ENCODE results near the gene ERICH6B.

Gene ERICH6B

GRCh38 chr13:45522571-45522970 lies 93.0 kb downstream of the ERICH6B start:
- H3K9ac ChIP-seq (ENCODE audit: insufficient read length) = peak overlapping the region; percentile 66
- peak overlapping the region; percentile 32 for H3K4me3 ChIP-seq
- peak; percentile 86 for DNase-seq (ENCODE audit: low read depth, low spot score)
- peak overlapping the region; percentile 96 for H3K27ac ChIP-seq
- peaks cover 6% of the 10 kb centered on the region; the same call in 1 of the 2 replicates for H3K9me3 ChIP-seq (ENCODE audit: low read depth, low read length)
- H3K36me3 ChIP-seq (ENCODE audit: insufficient read depth, low read length) = peaks cover 48% of the 10 kb centered on the region
- TF ChIP-seq EZH2 (IDR thresholded peaks at IDR 0.05) (no peak), FOXP2 (optimal IDR thresholded peaks at IDR 0.05; ENCODE audit: control extremely low read depth, extremely low read length, insufficient read depth) (no peak), POLR2AphosphoS5 (IDR thresholded peaks at IDR 0.05; ENCODE audit: borderline replicate concordance, low read depth, low read length) (no peak; the same call in 1 of the 2 replicates)

GRCh38 chr13:45521297-45521696 lies 94.2 kb downstream of the ERICH6B start:
- TF ChIP-seq FOXP2 (optimal IDR thresholded peaks at IDR 0.05; ENCODE audit: control extremely low read depth, extremely low read length, insufficient read depth) = no peak
- no peak for TF ChIP-seq EZH2 (IDR thresholded peaks at IDR 0.05)
- TF ChIP-seq POLR2AphosphoS5 (IDR thresholded peaks at IDR 0.05; ENCODE audit: borderline replicate concordance, low read depth, low read length) = no peak
- peaks cover 6% of the 10 kb centered on the region; the same call in 1 of the 2 replicates for H3K9me3 ChIP-seq (ENCODE audit: low read depth, low read length)
- no peak overlapping the region for H3K9ac ChIP-seq (ENCODE audit: insufficient read length)
- no peak for DNase-seq (ENCODE audit: low read depth, low spot score)
- H3K4me3 ChIP-seq = no peak overlapping the region
- peak overlapping the region; percentile 96 for H3K27ac ChIP-seq
- peaks cover 53% of the 10 kb centered on the region for H3K36me3 ChIP-seq (ENCODE audit: insufficient read depth, low read length)

- H3K9ac ChIP-seq (ENCODE audit: insufficient read length) = no peak overlapping the region
- no peak for TF ChIP-seq FOXP2 (optimal IDR thresholded peaks at IDR 0.05; ENCODE audit: control extremely low read depth, extremely low read length, insufficient read depth)
- no peak for TF ChIP-seq POLR2AphosphoS5 (IDR thresholded peaks at IDR 0.05; ENCODE audit: borderline replicate concordance, low read depth, low read length)
- TF ChIP-seq EZH2 (IDR thresholded peaks at IDR 0.05) = no peak
- H3K36me3 ChIP-seq (ENCODE audit: insufficient read depth, low read length) = peaks cover 55% of the 10 kb centered on the region
- peaks cover 6% of the 10 kb centered on the region; the same call in 1 of the 2 replicates for H3K9me3 ChIP-seq (ENCODE audit: low read depth, low read length)
- H3K4me3 ChIP-seq = no peak overlapping the region; the same call in 1 of the 2 replicates
- DNase-seq (ENCODE audit: low read depth, low spot score) = no peak
- peak overlapping the region; percentile 66 for H3K27ac ChIP-seq
Measured at GRCh38 chr13:45519493-45519892, 96.0 kb downstream of the ERICH6B start.

- Histone ChIP-seq H3K4me3 (no peak overlapping the region), H3K36me3 (ENCODE audit: insufficient read depth, low read length) (peaks cover 62% of the 10 kb centered on the region), H3K27ac (peak overlapping the region; percentile 66), H3K9me3 (ENCODE audit: low read depth, low read length) (peaks cover 6% of the 10 kb centered on the region; the same call in 1 of the 2 replicates), H3K9ac (ENCODE audit: insufficient read length) (no peak overlapping the region)
- TF ChIP-seq FOXP2 (optimal IDR thresholded peaks at IDR 0.05; ENCODE audit: control extremely low read depth, extremely low read length, insufficient read depth) = no peak
- no peak for TF ChIP-seq EZH2 (IDR thresholded peaks at IDR 0.05)
- TF ChIP-seq POLR2AphosphoS5 (IDR thresholded peaks at IDR 0.05; ENCODE audit: borderline replicate concordance, low read depth, low read length) = no peak
- no peak for DNase-seq (ENCODE audit: low read depth, low spot score)
Measured at GRCh38 chr13:45518525-45519245, 96.9 kb downstream of the ERICH6B start.

GRCh38 chr13:45516757-45517156 lies 98.8 kb downstream of the ERICH6B start:
- H3K9me3 ChIP-seq (ENCODE audit: low read depth, low read length) = peaks cover 6% of the 10 kb centered on the region; the same call in 1 of the 2 replicates
- H3K4me3 ChIP-seq = no peak overlapping the region
- H3K36me3 ChIP-seq (ENCODE audit: insufficient read depth, low read length) = peaks cover 77% of the 10 kb centered on the region
- DNase-seq (ENCODE audit: low read depth, low spot score) = no peak
- H3K9ac ChIP-seq (ENCODE audit: insufficient read length) = no peak overlapping the region
- H3K27ac ChIP-seq = peak overlapping the region; percentile 72
- TF ChIP-seq EZH2 (IDR thresholded peaks at IDR 0.05) = no peak
- TF ChIP-seq POLR2AphosphoS5 (IDR thresholded peaks at IDR 0.05; ENCODE audit: borderline replicate concordance, low read depth, low read length) = no peak
- no peak for TF ChIP-seq FOXP2 (optimal IDR thresholded peaks at IDR 0.05; ENCODE audit: control extremely low read depth, extremely low read length, insufficient read depth)

GRCh38 chr13:45512098-45512496 lies 103.4 kb downstream of the ERICH6B start:
- Histone ChIP-seq H3K4me3 (no peak overlapping the region), H3K9ac (ENCODE audit: insufficient read length) (peak overlapping the region; percentile 63), H3K9me3 (ENCODE audit: low read depth, low read length) (no peaks in the 10 kb centered on the region), H3K36me3 (ENCODE audit: insufficient read depth, low read length) (peaks cover 70% of the 10 kb centered on the region), H3K27ac (peak overlapping the region; percentile 91)
- TF ChIP-seq FOXP2 (optimal IDR thresholded peaks at IDR 0.05; ENCODE audit: control extremely low read depth, extremely low read length, insufficient read depth) = no peak
- no peak for DNase-seq (ENCODE audit: low read depth, low spot score)

- Histone ChIP-seq H3K4me3 (no peak overlapping the region), H3K27ac (peak overlapping the region; percentile 91), H3K36me3 (ENCODE audit: insufficient read depth, low read length) (peaks cover 65% of the 10 kb centered on the region), H3K9me3 (ENCODE audit: low read depth, low read length) (no peaks in the 10 kb centered on the region), H3K9ac (ENCODE audit: insufficient read length) (peak overlapping the region; percentile 63)
- DNase-seq (ENCODE audit: low read depth, low spot score) = peak; percentile 87
- TF ChIP-seq EZH2 (IDR thresholded peaks at IDR 0.05) (no peak), POLR2AphosphoS5 (IDR thresholded peaks at IDR 0.05; ENCODE audit: borderline replicate concordance, low read depth, low read length) (no peak), FOXP2 (optimal IDR thresholded peaks at IDR 0.05; ENCODE audit: control extremely low read depth, extremely low read length, insufficient read depth) (no peak)
Measured at GRCh38 chr13:45511310-45512097, 104.0 kb downstream of the ERICH6B start.

GRCh38 chr13:45510672-45511071 lies 104.9 kb downstream of the ERICH6B start:
- peaks cover 63% of the 10 kb centered on the region for H3K36me3 ChIP-seq (ENCODE audit: insufficient read depth, low read length)
- no peak overlapping the region for H3K4me3 ChIP-seq
- H3K9me3 ChIP-seq (ENCODE audit: low read depth, low read length) = no peaks in the 10 kb centered on the region
- no peak for DNase-seq (ENCODE audit: low read depth, low spot score)
- H3K9ac ChIP-seq (ENCODE audit: insufficient read length) = peak overlapping the region; percentile 59
- TF ChIP-seq FOXP2 (optimal IDR thresholded peaks at IDR 0.05; ENCODE audit: control extremely low read depth, extremely low read length, insufficient read depth) = no peak
- H3K27ac ChIP-seq = peak overlapping the region; percentile 91
